ENCODE results near the gene HSD17B8.
A peak's percentile ranks its signal among the peaks of the same experiment; 100 is the strongest.

The HSD17B8 gene

DNA sequence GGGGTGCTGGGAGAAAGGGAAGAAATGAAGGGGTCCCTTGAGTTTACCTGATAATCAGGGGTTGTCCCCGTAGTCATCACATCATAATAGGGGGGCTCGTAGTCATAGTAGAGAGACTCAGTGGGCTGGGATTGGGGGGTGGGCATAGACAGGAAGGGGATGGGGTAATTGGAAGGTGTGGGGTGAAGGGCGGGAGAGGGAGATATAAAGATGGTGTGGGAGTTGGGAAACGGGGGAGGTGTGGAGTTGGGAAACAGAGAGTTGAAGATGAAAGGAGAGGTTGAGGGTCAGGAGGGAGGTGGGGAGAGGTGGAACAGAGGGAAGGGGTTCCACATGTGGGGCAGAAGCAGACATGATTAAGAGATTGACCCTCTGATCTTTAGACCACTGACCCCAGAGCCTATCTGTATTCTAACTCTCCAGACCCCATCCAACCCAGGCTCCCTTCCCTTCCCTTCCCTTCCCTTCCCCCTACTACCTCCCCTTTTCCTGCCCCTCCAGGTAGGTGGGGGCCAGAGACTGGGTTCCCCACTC, 18.7 kb upstream of the HSD17B8 start:
- Histone ChIP-seq H3K27me3 (replicated peaks; ENCODE audit: control insufficient read depth, insufficient read depth, low read length) (peaks cover 19% of the 10 kb centered on the region), H3K4me1 (ENCODE audit: control insufficient read depth, insufficient read depth, low read length) (no peaks in the 10 kb centered on the region)

DNA sequence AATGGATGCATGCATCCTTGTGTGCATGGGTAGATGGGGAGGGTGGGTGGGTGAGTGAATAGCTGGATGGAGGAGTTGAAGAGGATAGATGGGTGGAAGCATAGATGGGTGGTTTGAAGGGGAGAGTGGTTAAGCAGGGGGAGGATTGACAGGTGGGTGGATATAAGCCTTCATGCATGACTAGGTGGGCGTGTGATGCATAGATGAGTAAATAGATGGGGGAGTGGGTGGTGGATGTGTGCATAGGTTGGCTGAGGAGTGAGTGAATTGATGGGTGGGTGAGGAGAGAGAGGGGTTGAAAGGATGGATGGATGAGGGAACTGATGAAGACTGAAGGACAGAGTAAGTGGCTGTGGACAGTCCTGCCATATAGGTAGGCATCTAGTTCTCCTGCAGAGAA, 16.6 kb upstream of the HSD17B8 start:
- Histone ChIP-seq H3K9me3 (ENCODE audit: control insufficient read depth, low read length) (no peaks in the 10 kb centered on the region), H3K4me3 (ENCODE audit: low read length) (no peak overlapping the region), H3K36me3 (ENCODE audit: control insufficient read depth, insufficient read depth, low read length, severe bottlenecking) (no peaks in the 10 kb centered on the region), H3K9ac (ENCODE audit: low read length) (no peak overlapping the region), H3K27me3 (replicated peaks; ENCODE audit: control insufficient read depth, insufficient read depth, low read length) (peaks cover 33% of the 10 kb centered on the region), H3K4me1 (ENCODE audit: control insufficient read depth, insufficient read depth, low read length) (no peaks in the 10 kb centered on the region)
- no peak for DNase-seq (ENCODE audit: low read depth)

More for the DNA sequence above, 18.7 kb upstream of the HSD17B8 start:
- no peak overlapping the region for H3K4me3 ChIP-seq (ENCODE audit: low read length)
- no peak overlapping the region for H3K9ac ChIP-seq (ENCODE audit: low read length)
- H3K9me3 ChIP-seq (ENCODE audit: control insufficient read depth, low read length): no peaks in the 10 kb centered on the region
- H3K36me3 ChIP-seq (ENCODE audit: control insufficient read depth, insufficient read depth, low read length, severe bottlenecking): no peaks in the 10 kb centered on the region
- no peak for DNase-seq (ENCODE audit: low read depth)

DNA sequence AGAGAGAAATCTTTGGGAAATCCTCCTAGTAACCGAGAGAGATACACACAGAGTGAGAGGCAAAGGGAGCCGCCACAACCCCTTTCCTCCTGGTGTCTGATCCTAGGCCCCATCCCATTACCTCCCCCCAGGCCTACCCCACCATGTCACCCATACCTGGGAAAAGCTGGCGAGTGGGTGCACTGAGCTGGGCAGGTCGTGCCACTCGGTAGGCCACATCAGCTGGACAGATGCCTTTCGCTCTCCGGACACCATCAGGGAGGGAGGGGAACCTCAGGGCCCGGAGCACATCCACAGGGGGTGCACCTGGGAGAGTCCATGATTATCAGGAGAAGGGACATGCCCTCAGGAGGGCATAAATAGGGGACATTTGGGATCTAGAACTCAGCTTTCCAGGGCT, 15.3 kb upstream of the HSD17B8 start:
- Histone ChIP-seq H3K9ac (ENCODE audit: low read length) (no peak overlapping the region), H3K4me1 (ENCODE audit: control insufficient read depth, insufficient read depth, low read length) (no peaks in the 10 kb centered on the region), H3K36me3 (ENCODE audit: control insufficient read depth, insufficient read depth, low read length, severe bottlenecking) (peaks cover 5% of the 10 kb centered on the region), H3K9me3 (ENCODE audit: control insufficient read depth, low read length) (no peaks in the 10 kb centered on the region), H3K4me3 (ENCODE audit: low read length) (no peak overlapping the region), H3K27me3 (replicated peaks; ENCODE audit: control insufficient read depth, insufficient read depth, low read length) (peaks cover 33% of the 10 kb centered on the region)
- DNase-seq (ENCODE audit: low read depth): no peak

DNA sequence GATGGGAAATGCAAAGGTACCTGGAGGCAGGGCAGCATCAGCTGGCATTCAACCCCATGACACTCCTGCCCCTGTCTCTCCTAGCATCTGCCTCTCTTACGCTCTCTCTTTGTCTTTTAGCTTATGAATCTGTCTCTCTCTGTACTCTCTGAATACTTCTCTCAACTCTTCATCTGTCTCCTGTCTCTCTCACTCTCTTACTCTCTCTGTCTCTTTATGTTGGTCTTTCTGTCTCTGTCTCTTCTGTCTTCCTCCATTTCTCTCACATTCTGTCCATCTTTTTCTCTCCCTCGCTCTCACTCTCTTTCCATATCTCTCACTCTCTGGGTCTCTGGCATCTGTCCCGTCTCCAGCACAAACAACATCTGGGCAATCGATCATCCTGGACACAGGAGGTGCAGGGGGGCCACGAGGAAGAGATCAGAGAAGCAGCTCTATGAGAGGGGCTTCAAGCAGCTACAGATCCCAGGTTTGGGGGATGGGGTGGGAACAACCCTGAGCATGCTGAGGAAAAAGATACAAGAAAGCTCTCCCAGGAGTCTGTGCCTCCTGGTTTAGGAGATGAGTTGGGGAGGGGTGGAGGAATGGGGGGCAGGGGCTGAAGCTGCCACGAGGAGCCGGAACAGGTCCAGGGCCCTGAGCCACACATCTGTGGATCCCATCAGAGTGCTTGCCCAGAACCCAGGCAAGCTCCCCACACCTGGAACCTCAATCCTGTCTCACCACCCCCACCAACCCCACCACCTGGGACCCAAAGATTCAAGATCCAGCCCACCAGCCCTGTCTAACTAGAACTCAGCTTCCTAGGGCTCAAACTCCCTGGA, 14.6 kb upstream of the HSD17B8 start:
- no peaks in the 10 kb centered on the region for H3K4me1 ChIP-seq (ENCODE audit: control insufficient read depth, insufficient read depth, low read length)

DNA sequence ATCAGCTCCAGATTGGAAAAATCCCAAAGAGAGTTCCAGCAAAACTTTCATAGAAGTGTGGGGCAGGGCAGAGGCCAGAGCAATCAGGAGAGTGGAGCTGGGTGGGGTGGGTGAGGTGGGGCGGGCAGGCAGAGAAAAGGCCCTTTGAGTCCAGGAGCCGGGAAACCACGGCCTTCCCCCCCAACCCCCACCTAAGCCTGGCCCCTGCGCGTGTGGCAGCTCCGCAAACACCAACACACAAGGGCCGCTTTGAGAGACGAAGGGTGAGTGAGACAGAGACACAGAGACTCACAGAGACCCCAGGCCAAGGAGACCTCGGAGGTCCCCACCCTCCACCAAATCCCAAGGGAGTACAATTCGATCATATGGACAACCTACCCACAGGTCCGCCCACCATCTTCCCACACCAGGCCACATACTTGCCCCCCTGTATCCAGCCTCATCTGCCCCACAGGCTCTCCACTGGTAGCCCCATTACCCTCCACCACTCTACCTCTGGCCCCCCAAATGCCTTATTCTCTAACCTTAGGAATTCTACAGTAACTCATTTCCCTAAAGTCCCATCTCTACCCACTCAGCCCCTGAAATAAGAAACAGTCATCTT, 13.8 kb upstream of the HSD17B8 start:
- Histone ChIP-seq H3K4me1 (ENCODE audit: control insufficient read depth, insufficient read depth, low read length) (no peaks in the 10 kb centered on the region), H3K27me3 (replicated peaks; ENCODE audit: control insufficient read depth, insufficient read depth, low read length) (peaks cover 33% of the 10 kb centered on the region), H3K36me3 (ENCODE audit: control insufficient read depth, insufficient read depth, low read length, severe bottlenecking) (peaks cover 19% of the 10 kb centered on the region), H3K9me3 (ENCODE audit: control insufficient read depth, low read length) (no peaks in the 10 kb centered on the region), H3K9ac (ENCODE audit: low read length) (no peak overlapping the region), H3K4me3 (ENCODE audit: low read length) (no peak overlapping the region)
- no peak for DNase-seq (ENCODE audit: low read depth)

More for the DNA sequence above, 14.6 kb upstream of the HSD17B8 start:
- no peak for DNase-seq (ENCODE audit: low read depth)
- Histone ChIP-seq H3K9ac (ENCODE audit: low read length) (no peak overlapping the region), H3K4me3 (ENCODE audit: low read length) (no peak overlapping the region), H3K27me3 (replicated peaks; ENCODE audit: control insufficient read depth, insufficient read depth, low read length) (peaks cover 33% of the 10 kb centered on the region), H3K9me3 (ENCODE audit: control insufficient read depth, low read length) (no peaks in the 10 kb centered on the region), H3K36me3 (ENCODE audit: control insufficient read depth, insufficient read depth, low read length, severe bottlenecking) (peaks cover 11% of the 10 kb centered on the region)

DNA sequence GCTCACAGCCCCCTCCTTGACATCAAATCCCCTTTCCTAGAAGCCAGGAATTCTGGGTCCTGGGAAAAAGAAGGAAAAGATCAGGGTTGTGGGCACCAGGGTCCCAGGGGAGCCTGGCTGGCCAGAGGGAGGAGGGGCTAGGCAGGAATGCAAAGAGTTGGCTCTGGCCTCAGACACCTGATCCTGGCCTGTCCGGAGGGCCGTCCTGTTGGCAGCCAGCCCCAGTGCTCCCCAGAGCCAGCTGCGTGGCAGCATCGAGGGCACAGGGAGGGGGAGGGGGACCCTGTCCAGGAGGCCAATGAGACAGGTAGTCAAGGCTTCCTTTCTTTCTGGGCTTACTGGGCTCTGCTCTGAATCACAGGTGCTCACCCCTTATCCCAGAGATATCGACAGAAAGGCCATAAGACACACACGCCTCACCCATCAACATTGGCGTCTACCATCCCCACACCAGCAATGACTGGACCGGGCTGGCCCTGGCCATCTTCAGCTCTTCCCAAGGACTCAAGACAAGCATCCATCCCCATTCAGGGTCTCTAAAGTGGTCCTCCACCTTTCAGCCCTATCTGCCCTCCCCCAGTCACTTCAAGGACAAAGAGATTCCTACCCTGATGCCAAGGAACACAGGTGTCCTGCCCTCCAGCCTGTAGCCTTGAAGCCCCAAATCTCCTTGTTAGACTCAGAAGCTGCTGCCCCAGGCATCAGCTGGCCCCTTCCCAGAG, 12.9 kb upstream of the HSD17B8 start:
- H3K9ac ChIP-seq (ENCODE audit: low read length): no peak overlapping the region
- no peaks in the 10 kb centered on the region for H3K9me3 ChIP-seq (ENCODE audit: control insufficient read depth, low read length)
- H3K4me1 ChIP-seq (ENCODE audit: control insufficient read depth, insufficient read depth, low read length): no peaks in the 10 kb centered on the region
- no peak for DNase-seq (ENCODE audit: low read depth)
- no peak overlapping the region for H3K4me3 ChIP-seq (ENCODE audit: low read length)
- H3K27me3 ChIP-seq (replicated peaks; ENCODE audit: control insufficient read depth, insufficient read depth, low read length): peaks cover 29% of the 10 kb centered on the region
- peaks cover 28% of the 10 kb centered on the region for H3K36me3 ChIP-seq (ENCODE audit: control insufficient read depth, insufficient read depth, low read length, severe bottlenecking)

DNA sequence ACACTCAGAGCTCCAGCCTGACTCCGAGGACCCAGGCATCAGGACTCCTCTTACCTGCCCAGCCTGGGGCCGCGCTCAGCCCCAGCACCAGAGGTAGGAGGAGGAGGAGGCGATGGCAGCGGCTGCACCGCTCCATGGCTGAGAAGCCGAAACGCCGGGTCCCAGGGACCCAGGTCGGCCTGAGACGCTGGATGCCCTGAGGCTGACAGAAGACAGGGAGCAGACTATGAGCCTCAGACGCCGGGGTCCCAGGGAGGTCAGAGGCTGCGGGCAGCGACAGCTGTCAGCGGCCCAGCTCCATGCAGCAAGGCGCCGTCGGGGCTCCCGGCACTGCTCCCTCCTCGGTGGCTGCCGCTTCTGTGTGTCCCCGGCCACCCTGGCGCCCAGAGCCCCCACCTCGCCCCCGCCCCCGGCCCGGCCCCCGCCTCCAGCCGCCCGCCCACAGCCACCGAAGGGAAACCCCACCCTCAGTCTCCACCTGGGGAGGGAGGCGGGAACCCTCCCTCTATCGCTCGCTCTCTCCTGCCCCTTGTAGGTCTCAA, 12.3 kb upstream of the HSD17B8 start, which contains the start of gene COL11A2:
TSS of gene COL11A2 (minus strand) at position 363 of the 542 bp plus-strand sequence. CDS start at position 136, 227 bp downstream.
- peaks cover 2% of the 10 kb centered on the region for H3K4me1 ChIP-seq (ENCODE audit: control insufficient read depth, insufficient read depth, low read length)
- peak within 1 kb of the TSS; percentile 68 for H3K9ac ChIP-seq (ENCODE audit: low read length)
- no peaks in the 10 kb centered on the region for H3K9me3 ChIP-seq (ENCODE audit: control insufficient read depth, low read length)
- DNase-seq (ENCODE audit: low read depth): no peak
- peak within 1 kb of the TSS; percentile 74 for H3K4me3 ChIP-seq (ENCODE audit: low read length)
- H3K36me3 ChIP-seq (ENCODE audit: control insufficient read depth, insufficient read depth, low read length, severe bottlenecking): peaks cover 35% of the 10 kb centered on the region
- peaks cover 28% of the 10 kb centered on the region for H3K27me3 ChIP-seq (replicated peaks; ENCODE audit: control insufficient read depth, insufficient read depth, low read length)

DNA sequence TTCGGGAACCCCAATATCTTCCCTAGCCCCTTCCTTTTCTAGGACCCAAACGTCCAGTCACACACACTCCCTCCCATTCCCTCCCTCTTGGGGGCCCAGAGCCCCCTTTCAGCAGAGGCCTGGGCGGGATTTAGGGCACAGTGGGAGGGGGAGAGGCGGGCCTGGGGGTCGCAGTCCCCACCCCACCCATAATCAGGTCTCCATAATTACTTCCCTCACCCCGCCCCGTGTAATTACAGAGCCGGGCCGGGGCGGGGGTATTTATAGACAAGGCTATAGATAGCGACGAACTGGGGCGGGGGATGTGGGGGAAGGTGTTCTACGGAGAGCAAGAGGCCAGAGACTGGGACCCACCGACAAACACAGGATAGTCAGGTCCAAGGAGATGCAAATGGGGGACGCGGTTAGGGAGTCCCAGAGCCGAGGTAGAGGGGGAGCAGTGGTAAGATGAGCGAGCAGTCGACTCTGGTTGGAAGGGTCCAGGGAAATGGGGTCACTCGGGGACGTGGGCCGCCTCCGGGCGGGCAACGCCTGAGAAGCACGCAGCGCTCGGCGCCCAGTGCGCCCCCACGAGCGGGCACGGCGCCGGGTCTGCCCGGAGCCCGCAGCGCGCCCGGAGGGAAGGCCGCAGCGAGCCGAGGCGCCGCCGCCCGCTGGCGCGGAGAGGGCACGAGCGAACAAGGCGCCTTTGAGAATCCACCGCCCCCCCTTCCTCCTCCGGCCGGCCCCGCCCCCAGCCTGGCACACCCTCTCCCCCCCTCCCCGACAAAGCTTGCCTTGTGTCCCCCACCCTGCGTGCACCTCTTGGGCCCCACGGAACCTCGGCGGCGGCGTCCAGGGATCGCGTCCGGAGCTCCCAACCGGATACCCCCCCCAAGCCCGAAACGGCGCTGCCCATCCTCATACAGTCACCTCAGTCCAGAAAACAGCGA, 11.5 kb upstream of the HSD17B8 start:
- Histone ChIP-seq H3K4me3 (ENCODE audit: low read length) (peak overlapping the region; percentile 74), H3K27me3 (replicated peaks; ENCODE audit: control insufficient read depth, insufficient read depth, low read length) (peaks cover 28% of the 10 kb centered on the region), H3K4me1 (ENCODE audit: control insufficient read depth, insufficient read depth, low read length) (peaks cover 10% of the 10 kb centered on the region), H3K9ac (ENCODE audit: low read length) (peak overlapping the region; percentile 68), H3K9me3 (ENCODE audit: control insufficient read depth, low read length) (no peaks in the 10 kb centered on the region), H3K36me3 (ENCODE audit: control insufficient read depth, insufficient read depth, low read length, severe bottlenecking) (peaks cover 35% of the 10 kb centered on the region)
- peak; percentile 50 for DNase-seq (ENCODE audit: low read depth)

DNA sequence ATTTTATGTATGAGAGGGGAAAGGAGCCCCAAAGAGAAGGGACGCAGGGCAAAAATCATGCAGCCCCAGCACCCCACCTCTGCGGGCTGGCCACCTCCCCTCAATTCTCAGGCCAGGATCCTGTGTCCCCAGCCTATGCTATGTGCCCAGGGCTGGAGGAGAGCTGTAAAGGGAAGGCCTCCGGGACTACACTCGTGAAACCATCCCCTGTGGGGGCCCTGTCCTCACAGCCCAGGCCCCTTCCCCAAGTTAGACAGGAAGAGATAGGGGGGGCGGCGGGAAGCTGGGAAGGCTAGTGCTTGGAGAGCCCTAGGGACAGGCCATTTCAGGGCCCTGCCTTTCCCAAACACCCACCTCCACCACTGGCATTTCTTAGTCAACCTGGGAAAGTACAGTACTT, 10.8 kb upstream of the HSD17B8 start:
- peaks cover 35% of the 10 kb centered on the region for H3K36me3 ChIP-seq (ENCODE audit: control insufficient read depth, insufficient read depth, low read length, severe bottlenecking)
- H3K9me3 ChIP-seq (ENCODE audit: control insufficient read depth, low read length): no peaks in the 10 kb centered on the region
- no peak overlapping the region for H3K4me3 ChIP-seq (ENCODE audit: low read length)
- H3K9ac ChIP-seq (ENCODE audit: low read length): no peak overlapping the region
- peaks cover 28% of the 10 kb centered on the region for H3K27me3 ChIP-seq (replicated peaks; ENCODE audit: control insufficient read depth, insufficient read depth, low read length)
- no peak for DNase-seq (ENCODE audit: low read depth)
- peaks cover 16% of the 10 kb centered on the region for H3K4me1 ChIP-seq (ENCODE audit: control insufficient read depth, insufficient read depth, low read length)

DNA sequence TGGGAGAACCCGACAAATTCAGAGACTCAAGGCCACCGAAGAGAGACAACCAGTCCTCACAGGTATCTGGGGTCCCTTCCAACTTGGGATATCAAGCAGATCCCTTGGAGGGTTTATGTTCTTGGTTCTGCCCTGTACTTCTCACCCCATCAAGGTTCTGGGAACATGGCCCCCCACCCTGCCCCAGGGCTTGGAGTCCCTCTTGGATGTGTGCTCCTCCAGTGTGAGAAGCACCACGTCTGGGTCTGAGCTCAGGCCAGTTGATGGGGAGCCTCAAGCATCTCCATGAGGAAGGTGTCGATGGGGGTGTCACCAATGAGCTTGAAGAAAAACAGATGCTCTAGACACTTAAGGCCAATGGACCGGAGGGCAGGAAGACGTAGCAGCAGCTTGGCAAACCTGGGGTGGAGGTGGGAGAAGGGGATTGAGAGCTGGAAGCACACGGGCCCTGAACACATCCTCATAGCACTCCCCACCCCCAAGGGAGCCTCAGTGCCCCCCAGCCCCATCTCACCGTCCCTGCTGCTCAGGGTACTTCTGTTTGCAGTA, 9.9 kb upstream of the HSD17B8 start:
- no peak overlapping the region for H3K4me3 ChIP-seq (ENCODE audit: low read length)
- peaks cover 19% of the 10 kb centered on the region for H3K27me3 ChIP-seq (replicated peaks; ENCODE audit: control insufficient read depth, insufficient read depth, low read length)
- peaks cover 35% of the 10 kb centered on the region for H3K36me3 ChIP-seq (ENCODE audit: control insufficient read depth, insufficient read depth, low read length, severe bottlenecking)
- H3K9ac ChIP-seq (ENCODE audit: low read length): no peak overlapping the region
- peaks cover 23% of the 10 kb centered on the region for H3K4me1 ChIP-seq (ENCODE audit: control insufficient read depth, insufficient read depth, low read length)
- no peak for DNase-seq (ENCODE audit: low read depth)
- H3K9me3 ChIP-seq (ENCODE audit: control insufficient read depth, low read length): no peaks in the 10 kb centered on the region
